Measurements from ENCODE around the gene RAB1B.

GRCh38 chr11:66317322-66317722, 48.9 kb downstream of the RAB1B start:
- TF ChIP-seq CTCF (conservative IDR thresholded peaks at IDR 0.05) (no peak), ZFX (IDR thresholded peaks at IDR 0.05) (no peak)
